HUES48 (cell line): ENCODE data around the gene SMCHD1.
"Not testable (repeated sequence)": the region's sequence is repeated elsewhere in the genome, so short reads cannot be mapped to it uniquely, and the experiment has no call there.

Experiments used
- H3K27ac ChIP-seq: one replicate; pipeline ENCODE4 v1.7.0; 2013; ENCODE audit warnings: low read depth, low read length, inconsistent platforms
- H3K27me3 ChIP-seq: 2 replicates; pipeline ENCODE4 v1.6.1; 2013; ENCODE audit warnings: mild to moderate bottlenecking, low read length; ENCODE audit not compliant: control insufficient read depth, insufficient read depth
- H3K36me3 ChIP-seq: 2 replicates; pipeline ENCODE4 v1.6.1; 2013; ENCODE audit warnings: low read length; ENCODE audit not compliant: control insufficient read depth, insufficient read depth
- H3K4me1 ChIP-seq: 2 replicates; pipeline ENCODE4 v1.6.1; 2013; ENCODE audit warnings: mild to moderate bottlenecking, low read length; ENCODE audit not compliant: control insufficient read depth, insufficient read depth
- H3K4me3 ChIP-seq: 2 replicates; pipeline ENCODE4 v1.5.1; 2013; ENCODE audit warnings: mild to moderate bottlenecking, low read depth, low read length
- H3K9ac ChIP-seq: 2 replicates; pipeline ENCODE4 v1.6.1; 2013; ENCODE audit warnings: mild to moderate bottlenecking, low read depth, low read length, moderate library complexity
- H3K9me3 ChIP-seq: 2 replicates; pipeline ENCODE4 v1.6.1; 2013; ENCODE audit warnings: low read length; ENCODE audit not compliant: control insufficient read depth, insufficient read depth

The SMCHD1 gene

GRCh38 chr18:2717407-2717806, 61.9 kb downstream of the SMCHD1 start:
- Histone ChIP-seq H3K9me3 (no peaks in the 10 kb centered on the region), H3K27ac (no peak overlapping the region), H3K27me3 (no peaks in the 10 kb centered on the region), H3K4me1 (peaks cover 12% of the 10 kb centered on the region), H3K36me3 (peaks cover 52% of the 10 kb centered on the region), H3K9ac (no peak overlapping the region), H3K4me3 (no peak overlapping the region)

- H3K4me1 ChIP-seq = peaks cover 12% of the 10 kb centered on the region
- no peak overlapping the region for H3K27ac ChIP-seq
- H3K9ac ChIP-seq = no peak overlapping the region
- H3K9me3 ChIP-seq = no peaks in the 10 kb centered on the region
- peaks cover 55% of the 10 kb centered on the region for H3K36me3 ChIP-seq
- no peak overlapping the region for H3K4me3 ChIP-seq
- H3K27me3 ChIP-seq = no peaks in the 10 kb centered on the region
Measured at GRCh38 chr18:2719040-2719439, 63.5 kb downstream of the SMCHD1 start.

- no peaks in the 10 kb centered on the region for H3K27me3 ChIP-seq
- no peak overlapping the region for H3K9ac ChIP-seq
- no peaks in the 10 kb centered on the region for H3K4me1 ChIP-seq
- no peak overlapping the region for H3K4me3 ChIP-seq
- no peak overlapping the region for H3K27ac ChIP-seq
- H3K36me3 ChIP-seq = peaks cover 70% of the 10 kb centered on the region
- H3K9me3 ChIP-seq = no peaks in the 10 kb centered on the region
Measured at GRCh38 chr18:2723207-2723606, 67.7 kb downstream of the SMCHD1 start.

GRCh38 chr18:2729757-2730156, 74.2 kb downstream of the SMCHD1 start:
- no peak overlapping the region for H3K9ac ChIP-seq
- no peaks in the 10 kb centered on the region for H3K27me3 ChIP-seq
- peaks cover 85% of the 10 kb centered on the region for H3K36me3 ChIP-seq
- no peaks in the 10 kb centered on the region for H3K4me1 ChIP-seq
- no peak overlapping the region for H3K4me3 ChIP-seq
- H3K9me3 ChIP-seq = no peaks in the 10 kb centered on the region
- H3K27ac ChIP-seq = no peak overlapping the region

GRCh38 chr18:2736823-2737222, 81.3 kb downstream of the SMCHD1 start:
- H3K36me3 ChIP-seq = peaks cover 81% of the 10 kb centered on the region
- no peaks in the 10 kb centered on the region for H3K9me3 ChIP-seq
- H3K27me3 ChIP-seq = no peaks in the 10 kb centered on the region
- no peak overlapping the region for H3K27ac ChIP-seq
- no peak overlapping the region for H3K4me3 ChIP-seq
- H3K4me1 ChIP-seq = no peaks in the 10 kb centered on the region
- H3K9ac ChIP-seq = no peak overlapping the region

GRCh38 chr18:2740082-2740481, 84.6 kb downstream of the SMCHD1 start:
- not testable (repeated sequence) for H3K4me1 ChIP-seq, H3K9me3 ChIP-seq, H3K27me3 ChIP-seq, H3K9ac ChIP-seq, H3K27ac ChIP-seq, H3K4me3 ChIP-seq
- H3K36me3 ChIP-seq = peaks cover 78% of the 10 kb centered on the region

- Histone ChIP-seq H3K9me3 (no peaks in the 10 kb centered on the region), H3K27me3 (no peaks in the 10 kb centered on the region), H3K9ac (no peak overlapping the region), H3K27ac (no peak overlapping the region), H3K4me3 (no peak overlapping the region), H3K36me3 (peaks cover 86% of the 10 kb centered on the region), H3K4me1 (no peaks in the 10 kb centered on the region)
Measured at GRCh38 chr18:2746274-2746673, 90.7 kb downstream of the SMCHD1 start.

- H3K36me3 ChIP-seq = peaks cover 49% of the 10 kb centered on the region
- no peak overlapping the region for H3K27ac ChIP-seq
- no peaks in the 10 kb centered on the region for H3K9me3 ChIP-seq
- no peak overlapping the region for H3K4me3 ChIP-seq
- H3K9ac ChIP-seq = no peak overlapping the region
- no peaks in the 10 kb centered on the region for H3K4me1 ChIP-seq
- H3K27me3 ChIP-seq = no peaks in the 10 kb centered on the region
Measured at GRCh38 chr18:2758309-2758708, 102.8 kb downstream of the SMCHD1 start.

- Histone ChIP-seq H3K27me3 (no peaks in the 10 kb centered on the region), H3K9ac (no peak overlapping the region), H3K36me3 (peaks cover 97% of the 10 kb centered on the region), H3K4me1 (peaks cover 7% of the 10 kb centered on the region), H3K4me3 (no peak overlapping the region), H3K9me3 (no peaks in the 10 kb centered on the region), H3K27ac (no peak overlapping the region)
Measured at GRCh38 chr18:2774669-2775068, 119.1 kb downstream of the SMCHD1 start.

GRCh38 chr18:2776601-2777000, 121.1 kb downstream of the SMCHD1 start:
- H3K4me3 ChIP-seq = no peak overlapping the region

GRCh38 chr18:2777241-2777640, 121.7 kb downstream of the SMCHD1 start:
- H3K4me3 ChIP-seq = no peak overlapping the region
- H3K9me3 ChIP-seq = no peaks in the 10 kb centered on the region
- no peak overlapping the region for H3K27ac ChIP-seq
- no peaks in the 10 kb centered on the region for H3K4me1 ChIP-seq
- H3K27me3 ChIP-seq = no peaks in the 10 kb centered on the region
- H3K9ac ChIP-seq = no peak overlapping the region
- peaks cover 77% of the 10 kb centered on the region for H3K36me3 ChIP-seq

More at GRCh38 chr18:2776601-2777000, 121.1 kb downstream of the SMCHD1 start:
- Histone ChIP-seq H3K9me3 (no peaks in the 10 kb centered on the region), H3K4me1 (no peaks in the 10 kb centered on the region), H3K36me3 (peaks cover 83% of the 10 kb centered on the region), H3K9ac (no peak overlapping the region), H3K27ac (no peak overlapping the region), H3K27me3 (no peaks in the 10 kb centered on the region)

- no peak overlapping the region for H3K4me3 ChIP-seq
- H3K27me3 ChIP-seq = no peaks in the 10 kb centered on the region
- no peaks in the 10 kb centered on the region for H3K9me3 ChIP-seq
- no peaks in the 10 kb centered on the region for H3K4me1 ChIP-seq
- no peak overlapping the region for H3K27ac ChIP-seq
- H3K9ac ChIP-seq = no peak overlapping the region
- H3K36me3 ChIP-seq = peaks cover 61% of the 10 kb centered on the region
Measured at GRCh38 chr18:2780750-2781149, 125.2 kb downstream of the SMCHD1 start.
